Neuronal stem cell (in vitro differentiated cells): Measurements from ENCODE around the gene NTRK1.

Experiments
- DNase-seq: peaks from one replicate; pipeline ENCODE4 v3.0.0-alpha.2; 2013; ENCODE audit warnings: low spot score
- H2AFZ ChIP-seq: one replicate; pipeline ENCODE4 v1.6.1; 2013; ENCODE audit warnings: mild to moderate bottlenecking, low read length, inconsistent platforms
- H2AK5ac ChIP-seq: 2 replicates; pipeline ENCODE4 v1.6.1; 2013; ENCODE audit warnings: low read depth, mild to moderate bottlenecking, inconsistent platforms, low read length, moderate library complexity, mixed read lengths
- H2BK120ac ChIP-seq: 2 replicates; pipeline ENCODE4 v1.6.1; 2013; ENCODE audit warnings: low read depth, mild to moderate bottlenecking, inconsistent platforms, low read length, moderate library complexity, mixed read lengths
- H2BK12ac ChIP-seq: one replicate; pipeline ENCODE4 v1.6.1; 2013; ENCODE audit warnings: low read length, inconsistent platforms
- H2BK15ac ChIP-seq: 2 replicates; pipeline ENCODE4 v1.6.1; 2013; ENCODE audit warnings: mild to moderate bottlenecking, low read length, inconsistent platforms, mixed read lengths
- H2BK5ac ChIP-seq: one replicate; pipeline ENCODE4 v1.6.1; 2013; ENCODE audit warnings: inconsistent platforms, mild to moderate bottlenecking, low read length, moderate library complexity
- H3K14ac ChIP-seq: one replicate; pipeline ENCODE4 v1.6.1; 2013; ENCODE audit warnings: low read length, inconsistent platforms
- H3K18ac ChIP-seq: 2 replicates; pipeline ENCODE4 v1.6.1; 2013; ENCODE audit warnings: low read length, inconsistent platforms
- H3K23ac ChIP-seq: 2 replicates; pipeline ENCODE4 v1.6.1; 2013; ENCODE audit warnings: low read depth, mild to moderate bottlenecking, mixed read lengths, low read length, inconsistent platforms; ENCODE audit not compliant: poor library complexity
- H3K27ac ChIP-seq: replicated peaks from 3 replicates; pipeline ENCODE4 v1.5.1; 2013; ENCODE audit warnings: low read length, inconsistent platforms
- H3K27me3 ChIP-seq, 3 experiments: 2 replicates each; pipeline ENCODE4 v1.6.1; 2013; ENCODE audit warnings: low read length in 3 of 3, mild to moderate bottlenecking in 2 of 3, inconsistent platforms in 1 of 3, low read depth in 1 of 3, mixed read lengths in 1 of 3, moderate library complexity in 1 of 3; ENCODE audit not compliant: control insufficient read depth in 3 of 3, insufficient read depth in 3 of 3
- H3K36me3 ChIP-seq, 2 donors: replicated peaks in 1 of 2; 2 replicates each; pipeline ENCODE4 v1.6.1; 2013; ENCODE audit warnings: low read length in 2 of 2; ENCODE audit not compliant: control insufficient read depth in 2 of 2, insufficient read depth in 2 of 2
- H3K4ac ChIP-seq: 2 replicates; pipeline ENCODE4 v1.6.1; 2013; ENCODE audit warnings: inconsistent platforms, mild to moderate bottlenecking, low read length, moderate library complexity
- H3K4me1 ChIP-seq, 2 donors: 1 replicate in 1 of 2; 2 replicates in 1 of 2; pipeline ENCODE4 v1.6.1; 2013; ENCODE audit warnings: low read length in 2 of 2, low read depth in 1 of 2; ENCODE audit not compliant: control insufficient read depth in 2 of 2, insufficient read depth in 1 of 2
- H3K4me2 ChIP-seq: one replicate; pipeline ENCODE4 v1.6.1; 2013; ENCODE audit warnings: mild to moderate bottlenecking, low read length, inconsistent platforms; ENCODE audit not compliant: insufficient read depth, poor library complexity, severe bottlenecking
- H3K4me3 ChIP-seq, 2 donors: 2 replicates each; pipeline ENCODE4 v1.5.1; 2013; ENCODE audit warnings: low read length in 2 of 2, mild to moderate bottlenecking in 2 of 2, inconsistent platforms in 1 of 2, moderate library complexity in 1 of 2
- H3K79me1 ChIP-seq: one replicate; pipeline ENCODE4 v1.6.1; 2013; ENCODE audit warnings: low read depth, mild to moderate bottlenecking, inconsistent platforms, low read length, moderate library complexity
- H3K9ac ChIP-seq: one replicate; pipeline ENCODE4 v1.6.1; 2013; ENCODE audit warnings: mild to moderate bottlenecking, low read depth, low read length, inconsistent platforms; ENCODE audit not compliant: poor library complexity
- H3K9me3 ChIP-seq, 2 donors: replicated peaks in 1 of 2; 2 replicates each; pipeline versions ENCODE3 to v1.6.1; 2013; ENCODE audit warnings: low read length in 2 of 2, mild to moderate bottlenecking in 2 of 2, inconsistent platforms in 1 of 2, low read depth in 1 of 2, mixed read lengths in 1 of 2, moderate library complexity in 1 of 2; ENCODE audit not compliant: control insufficient read depth in 2 of 2, insufficient read depth in 1 of 2
- H4K8ac ChIP-seq: one replicate; pipeline ENCODE4 v1.6.1; 2013; ENCODE audit warnings: low read depth, mild to moderate bottlenecking, inconsistent platforms, low read length, moderate library complexity
- H4K91ac ChIP-seq: one replicate; pipeline ENCODE4 v1.6.1; 2013; ENCODE audit warnings: low read length, low read depth, mild to moderate bottlenecking, inconsistent platforms; ENCODE audit not compliant: poor library complexity
- WGBS, 2 donors: extraction: QIAGEN DNeasy Blood & Tissue Kit; methylation state at CpG; one replicate each; pipeline ENCODE4 v1.1.7; 2013; ENCODE audit warnings: missing lambda C conversion rate in 2 of 2, mixed read lengths in 1 of 2; ENCODE audit not compliant: insufficient read length in 2 of 2, insufficient replicate concordance in 1 of 2; ENCODE audit errors: extremely low coverage in 2 of 2; 5-methylcytosine and 5-hydroxymethylcytosine counted together

Gene NTRK1

GRCh38 chr1:156903328-156904091 lies 42.8 kb downstream of the NTRK1 start:
- no peak for DNase-seq
- no CpG with 5 or more reads among the region's 15 CpGs for WGBS, 2 donors

GRCh38 chr1:156904187-156904959 lies 43.7 kb downstream of the NTRK1 start:
- peak overlapping the region; percentile 58 for H2BK12ac ChIP-seq
- no peak overlapping the region for H3K9ac ChIP-seq
- no peak overlapping the region for H4K8ac ChIP-seq
- WGBS, 2 donors: no CpG with 5 or more reads among the region's 19 CpGs
- no peak overlapping the region for H3K4me2 ChIP-seq
- no peak overlapping the region for H3K4ac ChIP-seq
- peak overlapping the region; percentile 53 for H4K91ac ChIP-seq
- H3K4me3 ChIP-seq: no peak overlapping the region
- H3K79me1 ChIP-seq: no peaks in the 10 kb centered on the region
- H3K23ac ChIP-seq: no peak overlapping the region
- peaks cover 0 to 5% of the 10 kb centered on the region in 2 donors for H3K4me1 ChIP-seq
- peak overlapping the region; percentile 37 for H2AFZ ChIP-seq
- no peak for DNase-seq
- H2BK120ac ChIP-seq: peak overlapping the region; percentile 9
- no peak overlapping the region for H3K27ac ChIP-seq
- no peaks in the 10 kb centered on the region for H3K36me3 ChIP-seq
- H2AK5ac ChIP-seq: peak overlapping the region; percentile 70
- no peak overlapping the region for H3K14ac ChIP-seq
- peaks cover 0 to 3% of the 10 kb centered on the region in 2 donors for H3K9me3 ChIP-seq
- no peak overlapping the region for H2BK15ac ChIP-seq
- H3K27me3 ChIP-seq: peaks cover 0 to 14% (median 0%) of the 10 kb centered on the region in 3 experiments
- H3K18ac ChIP-seq: peak overlapping the region; percentile 80
- no peak overlapping the region for H2BK5ac ChIP-seq

More at GRCh38 chr1:156903328-156904091, 42.8 kb downstream of the NTRK1 start:
- H4K91ac ChIP-seq: no peak overlapping the region
- H3K27ac ChIP-seq: no peak overlapping the region
- H2AK5ac ChIP-seq: peak overlapping the region; percentile 70
- H2AFZ ChIP-seq: no peak overlapping the region
- peak overlapping the region; percentile 50 for H3K23ac ChIP-seq
- no peaks in the 10 kb centered on the region for H3K36me3 ChIP-seq
- H3K79me1 ChIP-seq: no peaks in the 10 kb centered on the region
- H3K4ac ChIP-seq: no peak overlapping the region
- H3K9me3 ChIP-seq: peaks cover 0 to 3% of the 10 kb centered on the region in 2 donors
- no peak overlapping the region for H3K4me3 ChIP-seq
- H2BK12ac ChIP-seq: peak overlapping the region; percentile 16
- H3K27me3 ChIP-seq: peaks cover 0 to 14% (median 0%) of the 10 kb centered on the region in 3 experiments
- H3K9ac ChIP-seq: peak overlapping the region; percentile 30
- no peak overlapping the region for H3K4me2 ChIP-seq
- H3K18ac ChIP-seq: no peak overlapping the region
- no peak overlapping the region for H4K8ac ChIP-seq
- no peak overlapping the region for H3K14ac ChIP-seq
- peak overlapping the region; percentile 58 for H2BK15ac ChIP-seq
- H2BK120ac ChIP-seq: no peak overlapping the region
- H2BK5ac ChIP-seq: no peak overlapping the region
- H3K4me1 ChIP-seq: peaks cover 2 to 5% of the 10 kb centered on the region in 2 donors

- no peak overlapping the region for H3K27ac ChIP-seq
- H3K36me3 ChIP-seq: no peaks in the 10 kb centered on the region
- H2AFZ ChIP-seq: no peak overlapping the region
- H3K14ac ChIP-seq: peak overlapping the region; percentile 71
- H3K9me3 ChIP-seq: peaks cover 0 to 3% of the 10 kb centered on the region in 2 donors
- no CpG with 5 or more reads among the region's 16 CpGs for WGBS, 2 donors
- no peaks in the 10 kb centered on the region for H3K79me1 ChIP-seq
- H3K27me3 ChIP-seq: peaks cover 0 to 14% (median 0%) of the 10 kb centered on the region in 3 experiments
- H2BK5ac ChIP-seq: no peak overlapping the region
- H2BK120ac ChIP-seq: no peak overlapping the region
- H3K18ac ChIP-seq: no peak overlapping the region
- peak overlapping the region; percentile 53 for H4K91ac ChIP-seq
- peak overlapping the region; percentile 41 for H2BK12ac ChIP-seq
- peaks cover 0 to 5% of the 10 kb centered on the region in 2 donors for H3K4me1 ChIP-seq
- H4K8ac ChIP-seq: peak overlapping the region; percentile 43
- no peak overlapping the region for H3K4me2 ChIP-seq
- H2AK5ac ChIP-seq: peak overlapping the region; percentile 56
- no peak overlapping the region for H3K9ac ChIP-seq
- H3K4ac ChIP-seq: peak overlapping the region; percentile 37
- H3K4me3 ChIP-seq: no peak overlapping the region
- peak overlapping the region; percentile 58 for H2BK15ac ChIP-seq
- no peak overlapping the region for H3K23ac ChIP-seq
- no peak for DNase-seq
These were observed 44.5 kb downstream of the NTRK1 start for GRCh38 chr1:156905176-156905575.

- no peak overlapping the region for H3K9ac ChIP-seq
- H3K36me3 ChIP-seq: no peaks in the 10 kb centered on the region
- H3K27me3 ChIP-seq: peaks cover 0 to 14% (median 2%) of the 10 kb centered on the region in 3 experiments
- no peak for DNase-seq
- H2BK15ac ChIP-seq: no peak overlapping the region
- no peak overlapping the region for H2BK5ac ChIP-seq
- WGBS, 2 donors: no CpG with 5 or more reads among the region's 4 CpGs
- peaks cover 0 to 8% of the 10 kb centered on the region in 2 donors for H3K4me1 ChIP-seq
- H3K27ac ChIP-seq: no peak overlapping the region
- H3K79me1 ChIP-seq: no peaks in the 10 kb centered on the region
- no peak overlapping the region for H3K23ac ChIP-seq
- H3K4me3 ChIP-seq: no peak overlapping the region
- no peak overlapping the region for H2BK12ac ChIP-seq
- no peak overlapping the region for H3K4me2 ChIP-seq
- H3K14ac ChIP-seq: peak overlapping the region; percentile 71
- H3K9me3 ChIP-seq: peaks cover 0 to 3% of the 10 kb centered on the region in 2 donors
- H4K91ac ChIP-seq: no peak overlapping the region
- no peak overlapping the region for H3K4ac ChIP-seq
- no peak overlapping the region for H4K8ac ChIP-seq
- H3K18ac ChIP-seq: peak overlapping the region; percentile 8
- no peak overlapping the region for H2AFZ ChIP-seq
- H2BK120ac ChIP-seq: no peak overlapping the region
- peak overlapping the region; percentile 63 for H2AK5ac ChIP-seq
These were observed 45.0 kb downstream of the NTRK1 start for GRCh38 chr1:156905651-156906050.
